Neural cell (in vitro differentiated cells): Measurements from ENCODE around the gene SLC18A3.

ENCODE experiments used
- CTCF ChIP-seq: fragments of 450-650 bp; IDR thresholded peaks from 2 replicates; pipeline ENCODE4 v1.5.1; 2014; ENCODE audit warnings: antibody characterized with exemption, mild to moderate bottlenecking, moderate library complexity; ENCODE audit not compliant: poor library complexity, severe bottlenecking
- EZH2 ChIP-seq: fragments of 200-600, 300-800 bp; shearing (Covaris generic), sonication (generic); IDR thresholded peaks from 2 replicates; pipeline ENCODE4 v1.6.1; 2014; ENCODE audit warnings: antibody characterized with exemption, low read length, borderline replicate concordance, mild to moderate bottlenecking; ENCODE audit not compliant: insufficient read depth, poor library complexity, severe bottlenecking
- POLR2AphosphoS5 ChIP-seq: IDR thresholded peaks from 2 replicates; pipeline ENCODE4 v1.6.1; 2012
- RAD21 ChIP-seq: fragments of 450-650 bp; conservative IDR thresholded peaks from 2 replicates; pipeline ENCODE4 v1.6.1; 2014; ENCODE audit warnings: antibody characterized with exemption, mild to moderate bottlenecking, moderate library complexity
- SMC3 ChIP-seq: fragments of 450-650 bp; conservative IDR thresholded peaks from 2 replicates; pipeline ENCODE4 v1.6.1; 2014; ENCODE audit warnings: antibody characterized with exemption, mild to moderate bottlenecking, moderate library complexity; ENCODE audit not compliant: poor library complexity
- TAF1 ChIP-seq: IDR thresholded peaks from 2 replicates; pipeline ENCODE4 v1.6.1; 2012; ENCODE audit warnings: low read depth

GRCh38 chr10:49653273-49653929 is 43.3 kb downstream of the SLC18A3 start:
- TF ChIP-seq RAD21 (no peak), CTCF (no peak), POLR2AphosphoS5 (no peak), SMC3 (no peak), EZH2 (no peak), TAF1 (no peak)
